Natural killer cell (primary cell): ENCODE data around the gene HBD. TPM values are rescaled to one million over a fixed set of nuclear protein-coding genes. Genes with fewer than 3 reads are reported as not detected.

Experiments
- ATAC-seq, 3 donors: fragments of 150-1000 bp in 2 of 3; fragments of 200-7000 bp in 1 of 3; cut with Tn5 transposase; 1 replicate in 1 of 3; 2 replicates in 2 of 3; pipeline ENCODE4 v1.10.0; 2021; ENCODE audit warnings: mild to moderate bottlenecking in 2 of 3, moderate library complexity in 2 of 3
- DNase-seq, 2 donors: peaks; one replicate each; pipeline versions ENCODE4 v3.0.0 to v3.0.0-alpha.2; 2013 to 2021; ENCODE audit warnings: mixed read lengths in 1 of 2
- H3K27ac ChIP-seq: one replicate; pipeline ENCODE4 v1.5.1; 2013; ENCODE audit warnings: mild to moderate bottlenecking, low read length
- H3K27me3 ChIP-seq: one replicate; pipeline ENCODE4 v1.6.1; 2013; ENCODE audit warnings: low read length; ENCODE audit not compliant: control insufficient read depth, insufficient read depth
- H3K36me3 ChIP-seq: one replicate; pipeline ENCODE4 v1.6.1; 2013; ENCODE audit warnings: low read length; ENCODE audit not compliant: control insufficient read depth, insufficient read depth
- H3K4me1 ChIP-seq: one replicate; pipeline ENCODE4 v1.6.1; 2013; ENCODE audit warnings: low read length; ENCODE audit not compliant: control insufficient read depth, insufficient read depth
- H3K4me3 ChIP-seq: one replicate; pipeline ENCODE4 v1.5.1; 2013; ENCODE audit warnings: low read length
- H3K9me3 ChIP-seq: one replicate; pipeline ENCODE4 v1.6.1; 2013; ENCODE audit warnings: low read length; ENCODE audit not compliant: control insufficient read depth, insufficient read depth
- H3K27ac Mint-ChIP-seq, 2 donors: one replicate each; pipeline ENCODE4 v1.8.0; 2022; ENCODE audit warnings: mild to moderate bottlenecking in 2 of 2, mixed read lengths in 2 of 2, moderate library complexity in 1 of 2
- H3K27me3 Mint-ChIP-seq, 2 donors: one replicate each; pipeline ENCODE4 v1.8.0; 2022; ENCODE audit warnings: low read depth in 2 of 2, mixed read lengths in 2 of 2
- H3K36me3 Mint-ChIP-seq: one replicate; pipeline ENCODE4 v1.8.0; 2022; ENCODE audit warnings: mixed read lengths
- H3K4me1 Mint-ChIP-seq, 2 donors: one replicate each; pipeline ENCODE4 v1.8.0; 2022; ENCODE audit warnings: mixed read lengths in 2 of 2
- H3K4me3 Mint-ChIP-seq: one replicate; pipeline ENCODE4 v1.8.0; 2022; ENCODE audit warnings: mild to moderate bottlenecking, moderate library complexity, mixed read lengths
- H3K9me3 Mint-ChIP-seq, 2 donors: one replicate each; pipeline ENCODE4 v1.8.0; 2022; ENCODE audit warnings: mixed read lengths in 2 of 2
- CTCF ChIP-seq: fragments of 200-600 bp; IDR thresholded peaks from one replicate; pipeline ENCODE4 v1.8.0; 2022; ENCODE audit warnings: antibody characterized with exemption
- WGBS: methylation state at CpG from one replicate; pipeline ENCODE4 v1.1.7; 2013; ENCODE audit warnings: missing lambda C conversion rate; ENCODE audit not compliant: insufficient coverage; 5-methylcytosine and 5-hydroxymethylcytosine counted together
- intact Hi-C: fragments of 100-400 bp; cut with micrococcal nuclease; formaldehyde crosslinking; loops from one replicate; pipeline ENCODE4 v1.14.2; 2022
- total RNA-seq, 4 donors: library from RNA; stranded (reverse); fragments of 120-200 nt in 1 of 4; gene quantifications; one replicate each; pipeline versions ENCODE4 v1.2.3 to v1.2.4, GENCODE V29; 2013 to 2022

HBD gene
- total RNA-seq, 3 donors from 2014 or later (not counting 1 experiment from before 2014, with no cell fraction given): not detected

GRCh38 chr11:5225480-5225871, 8.8 kb downstream of the HBD start:
- no peaks in the 10 kb centered on the region for H3K4me1 Mint-ChIP-seq
- WGBS: 63% methylated on average over 2 of the region's 2 CpGs
- intact Hi-C loops: no loop called here
- H3K27ac ChIP-seq: no peak overlapping the region
- no peak overlapping the region for H3K4me3 ChIP-seq
- H3K9me3 Mint-ChIP-seq: peaks cover 2 to 3% of the 10 kb centered on the region in 2 donors
- no peaks in the 10 kb centered on the region for H3K36me3 ChIP-seq
- H3K4me1 ChIP-seq: no peaks in the 10 kb centered on the region
- no peaks in the 10 kb centered on the region for H3K27me3 ChIP-seq
- H3K4me3 Mint-ChIP-seq: no peak overlapping the region
- H3K27me3 Mint-ChIP-seq: no peaks in the 10 kb centered on the region
- H3K9me3 ChIP-seq: no peaks in the 10 kb centered on the region
- no peak for TF ChIP-seq CTCF
- DNase-seq: no peak
- no peaks in the 10 kb centered on the region for H3K36me3 Mint-ChIP-seq
- ATAC-seq: no peak
- no peak overlapping the region for H3K27ac Mint-ChIP-seq

GRCh38 chr11:5224538-5225479, 9.5 kb downstream of the HBD start:
- H3K4me1 Mint-ChIP-seq: no peaks in the 10 kb centered on the region
- ATAC-seq (no peak), DNase-seq (no peak)
- Histone ChIP-seq H3K36me3 (no peaks in the 10 kb centered on the region), H3K27me3 (no peaks in the 10 kb centered on the region), H3K27ac (no peak overlapping the region), H3K4me1 (no peaks in the 10 kb centered on the region), H3K4me3 (no peak overlapping the region), H3K9me3 (no peaks in the 10 kb centered on the region)
- H3K4me3 Mint-ChIP-seq: no peak overlapping the region
- H3K27ac Mint-ChIP-seq: no peak overlapping the region
- TF ChIP-seq CTCF: no peak
- intact Hi-C loops: no loop called here
- H3K27me3 Mint-ChIP-seq: no peaks in the 10 kb centered on the region
- 89% methylated on average over 3 of the region's 6 CpGs for WGBS
- H3K36me3 Mint-ChIP-seq: no peaks in the 10 kb centered on the region
- H3K9me3 Mint-ChIP-seq: peaks cover 3% of the 10 kb centered on the region in 2 donors

GRCh38 chr11:5223686-5224085, 10.6 kb downstream of the HBD start:
- 100% methylated on average over 1 of the region's 1 CpG for WGBS
- Mint-ChIP-seq H3K4me1 (no peaks in the 10 kb centered on the region), H3K9me3 (peaks cover 5 to 6% of the 10 kb centered on the region in 2 donors), H3K4me3 (no peak overlapping the region), H3K27me3 (no peaks in the 10 kb centered on the region), H3K27ac (no peak overlapping the region), H3K36me3 (no peaks in the 10 kb centered on the region)
- Histone ChIP-seq H3K27me3 (no peaks in the 10 kb centered on the region), H3K27ac (no peak overlapping the region), H3K4me3 (no peak overlapping the region), H3K36me3 (no peaks in the 10 kb centered on the region), H3K9me3 (no peaks in the 10 kb centered on the region), H3K4me1 (no peaks in the 10 kb centered on the region)
- no peak for TF ChIP-seq CTCF
- intact Hi-C loops: no loop called here
- no peak for ATAC-seq
- DNase-seq: no peak
